GM19328 (cell line): ENCODE measurements around the gene TADA2A.

Experiments
- ATAC-seq: cut with Tn5 transposase; IDR thresholded peaks from one replicate; pipeline ENCODE4 v1.9.1; 2021; ENCODE audit warnings: mild to moderate bottlenecking, moderate library complexity; ENCODE audit not compliant: unreplicated experiment

Gene TADA2A

DNA sequence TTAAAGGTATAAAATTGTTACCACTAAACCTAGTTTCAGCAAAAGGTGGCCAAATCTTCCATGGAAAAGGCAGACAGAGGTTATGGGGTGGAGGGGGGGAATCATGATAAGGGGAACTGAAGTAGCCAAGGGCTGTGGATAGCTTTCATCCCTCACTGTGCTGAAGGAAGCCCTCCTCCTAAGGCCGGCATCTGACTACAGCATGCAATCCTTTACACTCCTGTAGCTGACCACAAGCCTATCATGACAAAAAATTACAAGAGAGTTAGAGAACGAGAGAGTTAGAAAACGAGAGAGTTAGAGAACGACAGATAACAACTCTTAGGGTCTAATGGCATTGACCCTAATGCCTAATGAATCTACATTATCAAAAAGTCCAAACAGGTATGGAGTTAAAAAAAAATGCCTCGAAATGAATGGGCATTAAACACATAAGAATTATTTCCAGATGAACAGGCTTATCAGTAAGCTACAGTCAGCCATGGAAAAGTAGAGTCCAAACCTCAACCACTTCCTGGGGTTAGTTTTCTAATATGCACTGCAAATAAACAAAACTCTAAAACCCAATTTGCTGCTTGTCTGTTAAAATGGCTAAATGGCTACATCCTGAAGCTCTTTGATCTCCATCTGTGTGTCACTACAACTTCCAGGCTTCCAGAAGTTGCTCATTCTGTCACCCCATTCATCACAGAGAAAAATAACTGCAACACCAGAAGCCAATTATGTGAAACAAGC is 112.7 kb downstream of the TADA2A start:
- ATAC-seq = no peak

- ATAC-seq = no peak
Observed at GRCh38 chr17:37520174-37520573, 113.5 kb downstream of the TADA2A start.

GRCh38 chr17:37521821-37522220 is 115.1 kb downstream of the TADA2A start:
- no peak for ATAC-seq

- ATAC-seq = no peak
Observed at GRCh38 chr17:37523715-37524219, 117.1 kb downstream of the TADA2A start.

GRCh38 chr17:37527249-37527851 is 120.7 kb downstream of the TADA2A start:
- ATAC-seq = no peak
